ENCODE data around the gene PPARA. TPM values are rescaled to one million over a fixed set of nuclear protein-coding genes. Genes with fewer than 3 reads are reported as not detected.

The PPARA gene
- total and polyA plus RNA-seq, 2 experiments from 2014 or later = 4.7 to 12.6 TPM

DNA sequence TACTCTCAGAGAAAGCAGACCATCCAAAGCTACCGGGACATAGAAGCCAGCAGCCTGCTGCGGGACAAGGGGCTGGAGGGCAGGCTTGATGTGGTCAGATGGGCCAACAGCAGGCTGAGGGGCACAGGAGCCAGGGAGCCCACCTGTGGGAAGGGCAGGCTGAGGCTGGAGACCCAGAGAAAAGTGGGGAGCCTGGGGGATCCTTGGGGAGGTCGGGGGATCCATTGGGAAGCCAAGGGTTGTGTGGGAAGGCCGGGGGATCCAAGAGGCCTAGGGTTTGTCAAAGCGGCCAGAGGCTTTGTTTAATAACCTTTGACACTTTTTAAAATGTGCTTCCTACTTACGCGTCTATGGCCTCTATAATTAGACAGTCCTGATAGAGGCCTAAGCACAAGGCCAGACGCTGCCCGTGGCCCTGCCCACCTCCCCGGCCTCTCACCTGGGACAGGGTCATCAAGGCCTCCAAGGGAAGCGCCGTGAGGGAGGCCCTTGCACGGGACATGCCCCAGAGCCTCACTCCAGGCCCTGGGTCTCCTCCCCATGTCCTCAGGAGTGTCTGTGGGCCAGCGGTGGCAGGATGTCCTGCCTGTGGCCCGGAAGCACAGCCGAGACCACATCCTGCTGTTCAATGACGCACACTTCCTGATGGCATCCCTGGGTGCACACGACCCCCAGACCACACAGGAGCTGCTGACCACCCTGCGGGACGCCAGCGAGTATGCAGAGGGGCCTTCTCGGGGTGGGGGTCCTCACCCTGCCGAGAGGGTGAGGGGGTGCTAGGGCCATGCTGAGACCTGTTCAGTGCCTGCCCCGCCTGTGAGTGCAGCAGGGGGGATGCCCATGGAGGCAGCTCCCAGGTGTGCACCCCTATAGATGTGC, 137.8 kb downstream of the PPARA start:
- Mint-ChIP-seq H3K27me3 (ENCODE audit: insufficient read depth, low read depth, poor library complexity) (peaks cover 11% of the 10 kb centered on the region), H3K36me3 (ENCODE audit: low read depth) (peaks cover 30% of the 10 kb centered on the region), H3K4me3 (no peak overlapping the region), H3K4me1 (no peaks in the 10 kb centered on the region), H3K27ac (0 out of 2 replicates have a peak overlapping the region, but pooled peaks have one; percentile 17), H3K9me3 (no peaks in the 10 kb centered on the region; the same call in 2 of the 3 replicates)
- Histone ChIP-seq H3K27ac (ENCODE audit: low read depth) (no peak overlapping the region), H3K4me2 (no peak overlapping the region), H2AFZ (no peak overlapping the region), H4K20me1 (replicated peaks; ENCODE audit: insufficient read depth) (no peaks in the 10 kb centered on the region), H3K79me2 (replicated peaks; ENCODE audit: insufficient read depth) (no peaks in the 10 kb centered on the region), H3K9me2 (ENCODE audit: insufficient read depth) (no peaks in the 10 kb centered on the region), H3F3A (replicated peaks; ENCODE audit: low read depth) (no peaks in the 10 kb centered on the region), H3K36me3 (ENCODE audit: insufficient read depth) (peaks cover 6% of the 10 kb centered on the region; the same call in 1 of the 2 replicates), H3K4me1 (ENCODE audit: insufficient read depth) (no peaks in the 10 kb centered on the region), H3K27me3 (ENCODE audit: insufficient read depth) (no peaks in the 10 kb centered on the region), H3K4me3 (no peak overlapping the region)
- ATAC-seq = no peak
- TF ChIP-seq, protein P1, sequence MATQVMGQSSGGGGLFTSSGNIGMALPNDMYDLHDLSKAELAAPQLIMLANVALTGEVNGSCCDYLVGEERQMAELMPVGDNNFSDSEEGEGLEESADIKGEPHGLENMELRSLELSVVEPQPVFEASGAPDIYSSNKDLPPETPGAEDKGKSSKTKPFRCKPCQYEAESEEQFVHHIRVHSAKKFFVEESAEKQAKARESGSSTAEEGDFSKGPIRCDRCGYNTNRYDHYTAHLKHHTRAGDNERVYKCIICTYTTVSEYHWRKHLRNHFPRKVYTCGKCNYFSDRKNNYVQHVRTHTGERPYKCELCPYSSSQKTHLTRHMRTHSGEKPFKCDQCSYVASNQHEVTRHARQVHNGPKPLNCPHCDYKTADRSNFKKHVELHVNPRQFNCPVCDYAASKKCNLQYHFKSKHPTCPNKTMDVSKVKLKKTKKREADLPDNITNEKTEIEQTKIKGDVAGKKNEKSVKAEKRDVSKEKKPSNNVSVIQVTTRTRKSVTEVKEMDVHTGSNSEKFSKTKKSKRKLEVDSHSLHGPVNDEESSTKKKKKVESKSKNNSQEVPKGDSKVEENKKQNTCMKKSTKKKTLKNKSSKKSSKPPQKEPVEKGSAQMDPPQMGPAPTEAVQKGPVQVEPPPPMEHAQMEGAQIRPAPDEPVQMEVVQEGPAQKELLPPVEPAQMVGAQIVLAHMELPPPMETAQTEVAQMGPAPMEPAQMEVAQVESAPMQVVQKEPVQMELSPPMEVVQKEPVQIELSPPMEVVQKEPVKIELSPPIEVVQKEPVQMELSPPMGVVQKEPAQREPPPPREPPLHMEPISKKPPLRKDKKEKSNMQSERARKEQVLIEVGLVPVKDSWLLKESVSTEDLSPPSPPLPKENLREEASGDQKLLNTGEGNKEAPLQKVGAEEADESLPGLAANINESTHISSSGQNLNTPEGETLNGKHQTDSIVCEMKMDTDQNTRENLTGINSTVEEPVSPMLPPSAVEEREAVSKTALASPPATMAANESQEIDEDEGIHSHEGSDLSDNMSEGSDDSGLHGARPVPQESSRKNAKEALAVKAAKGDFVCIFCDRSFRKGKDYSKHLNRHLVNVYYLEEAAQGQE (IDR thresholded peaks at IDR 0.05; ENCODE audit: unreplicated experiment) = no peak
- TF ChIP-seq ZNF114 (CRISPR knock-in tag; IDR thresholded peaks at IDR 0.05) = no peak
- TF ChIP-seq EZH2 (IDR thresholded peaks at IDR 0.05; ENCODE audit: low read depth, unreplicated experiment) = no peak
- no peak for TF ChIP-seq ZNF331 (CRISPR knock-in tag; IDR thresholded peaks at IDR 0.05; ENCODE audit: low read depth)
- TF ChIP-seq CREB1 (CRISPR knock-in tag; IDR thresholded peaks at IDR 0.05; ENCODE audit: low read depth) = no peak
- TF ChIP-seq, protein P2, sequence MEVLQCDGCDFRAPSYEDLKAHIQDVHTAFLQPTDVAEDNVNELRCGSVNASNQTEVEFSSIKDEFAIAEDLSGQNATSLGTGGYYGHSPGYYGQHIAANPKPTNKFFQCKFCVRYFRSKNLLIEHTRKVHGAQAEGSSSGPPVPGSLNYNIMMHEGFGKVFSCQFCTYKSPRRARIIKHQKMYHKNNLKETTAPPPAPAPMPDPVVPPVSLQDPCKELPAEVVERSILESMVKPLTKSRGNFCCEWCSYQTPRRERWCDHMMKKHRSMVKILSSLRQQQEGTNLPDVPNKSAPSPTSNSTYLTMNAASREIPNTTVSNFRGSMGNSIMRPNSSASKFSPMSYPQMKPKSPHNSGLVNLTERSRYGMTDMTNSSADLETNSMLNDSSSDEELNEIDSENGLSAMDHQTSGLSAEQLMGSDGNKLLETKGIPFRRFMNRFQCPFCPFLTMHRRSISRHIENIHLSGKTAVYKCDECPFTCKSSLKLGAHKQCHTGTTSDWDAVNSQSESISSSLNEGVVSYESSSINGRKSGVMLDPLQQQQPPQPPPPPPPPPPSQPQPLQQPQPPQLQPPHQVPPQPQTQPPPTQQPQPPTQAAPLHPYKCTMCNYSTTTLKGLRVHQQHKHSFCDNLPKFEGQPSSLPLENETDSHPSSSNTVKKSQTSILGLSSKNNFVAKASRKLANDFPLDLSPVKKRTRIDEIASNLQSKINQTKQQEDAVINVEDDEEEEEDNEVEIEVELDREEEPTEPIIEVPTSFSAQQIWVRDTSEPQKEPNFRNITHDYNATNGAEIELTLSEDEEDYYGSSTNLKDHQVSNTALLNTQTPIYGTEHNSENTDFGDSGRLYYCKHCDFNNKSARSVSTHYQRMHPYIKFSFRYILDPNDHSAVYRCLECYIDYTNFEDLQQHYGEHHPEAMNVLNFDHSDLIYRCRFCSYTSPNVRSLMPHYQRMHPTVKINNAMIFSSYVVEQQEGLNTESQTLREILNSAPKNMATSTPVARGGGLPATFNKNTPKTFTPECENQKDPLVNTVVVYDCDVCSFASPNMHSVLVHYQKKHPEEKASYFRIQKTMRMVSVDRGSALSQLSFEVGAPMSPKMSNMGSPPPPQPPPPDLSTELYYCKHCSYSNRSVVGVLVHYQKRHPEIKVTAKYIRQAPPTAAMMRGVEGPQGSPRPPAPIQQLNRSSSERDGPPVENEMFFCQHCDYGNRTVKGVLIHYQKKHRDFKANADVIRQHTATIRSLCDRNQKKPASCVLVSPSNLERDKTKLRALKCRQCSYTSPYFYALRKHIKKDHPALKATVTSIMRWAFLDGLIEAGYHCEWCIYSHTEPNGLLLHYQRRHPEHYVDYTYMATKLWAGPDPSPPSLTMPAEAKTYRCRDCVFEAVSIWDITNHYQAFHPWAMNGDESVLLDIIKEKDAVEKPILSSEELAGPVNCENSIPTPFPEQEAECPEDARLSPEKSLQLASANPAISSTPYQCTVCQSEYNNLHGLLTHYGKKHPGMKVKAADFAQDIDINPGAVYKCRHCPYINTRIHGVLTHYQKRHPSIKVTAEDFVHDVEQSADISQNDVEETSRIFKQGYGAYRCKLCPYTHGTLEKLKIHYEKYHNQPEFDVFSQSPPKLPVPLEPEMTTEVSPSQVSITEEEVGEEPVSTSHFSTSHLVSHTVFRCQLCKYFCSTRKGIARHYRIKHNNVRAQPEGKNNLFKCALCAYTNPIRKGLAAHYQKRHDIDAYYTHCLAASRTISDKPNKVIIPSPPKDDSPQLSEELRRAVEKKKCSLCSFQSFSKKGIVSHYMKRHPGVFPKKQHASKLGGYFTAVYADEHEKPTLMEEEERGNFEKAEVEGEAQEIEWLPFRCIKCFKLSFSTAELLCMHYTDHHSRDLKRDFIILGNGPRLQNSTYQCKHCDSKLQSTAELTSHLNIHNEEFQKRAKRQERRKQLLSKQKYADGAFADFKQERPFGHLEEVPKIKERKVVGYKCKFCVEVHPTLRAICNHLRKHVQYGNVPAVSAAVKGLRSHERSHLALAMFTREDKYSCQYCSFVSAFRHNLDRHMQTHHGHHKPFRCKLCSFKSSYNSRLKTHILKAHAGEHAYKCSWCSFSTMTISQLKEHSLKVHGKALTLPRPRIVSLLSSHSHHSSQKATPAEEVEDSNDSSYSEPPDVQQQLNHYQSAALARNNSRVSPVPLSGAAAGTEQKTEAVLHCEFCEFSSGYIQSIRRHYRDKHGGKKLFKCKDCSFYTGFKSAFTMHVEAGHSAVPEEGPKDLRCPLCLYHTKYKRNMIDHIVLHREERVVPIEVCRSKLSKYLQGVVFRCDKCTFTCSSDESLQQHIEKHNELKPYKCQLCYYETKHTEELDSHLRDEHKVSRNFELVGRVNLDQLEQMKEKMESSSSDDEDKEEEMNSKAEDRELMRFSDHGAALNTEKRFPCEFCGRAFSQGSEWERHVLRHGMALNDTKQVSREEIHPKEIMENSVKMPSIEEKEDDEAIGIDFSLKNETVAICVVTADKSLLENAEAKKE (CRISPR knock-in tag; IDR thresholded peaks at IDR 0.05) = no peak
- no peak for TF ChIP-seq JUNB (IDR thresholded peaks at IDR 0.05; ENCODE audit: unreplicated experiment)
- TF ChIP-seq NANOG (IDR thresholded peaks at IDR 0.05; ENCODE audit: borderline replicate concordance) = no peak
- no peak for TF ChIP-seq STAT1 (IDR thresholded peaks at IDR 0.05; ENCODE audit: unreplicated experiment)
- no peak for TF ChIP-seq ETS1 (IDR thresholded peaks at IDR 0.05)
- no peak for TF ChIP-seq POLR2AphosphoS5 (IDR thresholded peaks at IDR 0.05; ENCODE audit: low read depth)
- no peak for TF ChIP-seq EZH2phosphoT487 (IDR thresholded peaks at IDR 0.05; ENCODE audit: unreplicated experiment)
- TF ChIP-seq, protein P3, sequence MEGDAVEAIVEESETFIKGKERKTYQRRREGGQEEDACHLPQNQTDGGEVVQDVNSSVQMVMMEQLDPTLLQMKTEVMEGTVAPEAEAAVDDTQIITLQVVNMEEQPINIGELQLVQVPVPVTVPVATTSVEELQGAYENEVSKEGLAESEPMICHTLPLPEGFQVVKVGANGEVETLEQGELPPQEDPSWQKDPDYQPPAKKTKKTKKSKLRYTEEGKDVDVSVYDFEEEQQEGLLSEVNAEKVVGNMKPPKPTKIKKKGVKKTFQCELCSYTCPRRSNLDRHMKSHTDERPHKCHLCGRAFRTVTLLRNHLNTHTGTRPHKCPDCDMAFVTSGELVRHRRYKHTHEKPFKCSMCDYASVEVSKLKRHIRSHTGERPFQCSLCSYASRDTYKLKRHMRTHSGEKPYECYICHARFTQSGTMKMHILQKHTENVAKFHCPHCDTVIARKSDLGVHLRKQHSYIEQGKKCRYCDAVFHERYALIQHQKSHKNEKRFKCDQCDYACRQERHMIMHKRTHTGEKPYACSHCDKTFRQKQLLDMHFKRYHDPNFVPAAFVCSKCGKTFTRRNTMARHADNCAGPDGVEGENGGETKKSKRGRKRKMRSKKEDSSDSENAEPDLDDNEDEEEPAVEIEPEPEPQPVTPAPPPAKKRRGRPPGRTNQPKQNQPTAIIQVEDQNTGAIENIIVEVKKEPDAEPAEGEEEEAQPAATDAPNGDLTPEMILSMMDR (conservative IDR thresholded peaks at IDR 0.05; ENCODE audit: low read depth in 2 of 2) = no peak
- no peak for DNase-seq (ENCODE audit: low spot score)

All from GM23338 (cell line).